Measurements from ENCODE around the gene GAK.

GAK gene

DNA sequence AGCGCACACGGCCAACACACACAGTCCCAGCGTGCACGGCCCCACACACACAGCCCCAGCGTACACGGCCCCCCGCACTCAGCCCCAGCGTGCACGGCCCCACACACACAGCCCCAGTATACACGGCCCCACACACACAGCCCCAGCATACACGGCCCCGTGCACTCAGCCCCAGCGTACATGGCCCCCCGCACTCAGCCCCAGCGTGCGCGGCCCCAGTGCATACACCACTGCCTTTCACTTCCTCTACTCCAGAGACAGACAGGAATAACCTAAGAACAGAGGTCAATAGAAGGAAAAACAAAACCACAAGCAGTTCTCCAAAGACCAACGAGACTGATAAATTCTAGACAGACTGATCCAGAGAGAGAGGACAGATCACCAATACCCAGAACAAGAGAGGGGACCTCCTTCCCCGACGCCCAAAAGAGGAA, 17.1 kb downstream of the GAK start:
- Mint-ChIP-seq H3K36me3 (peaks cover 27% of the 10 kb centered on the region), H3K4me1 (peaks cover 23% of the 10 kb centered on the region), H3K27ac (no peak overlapping the region), H3K4me3 (peak overlapping the region; percentile 19), H3K27me3 (no peaks in the 10 kb centered on the region), H3K9me3 (peaks cover 9% of the 10 kb centered on the region)
- CTCF ChIA-PET: no interaction called here
- DNase-seq: no peak

DNA sequence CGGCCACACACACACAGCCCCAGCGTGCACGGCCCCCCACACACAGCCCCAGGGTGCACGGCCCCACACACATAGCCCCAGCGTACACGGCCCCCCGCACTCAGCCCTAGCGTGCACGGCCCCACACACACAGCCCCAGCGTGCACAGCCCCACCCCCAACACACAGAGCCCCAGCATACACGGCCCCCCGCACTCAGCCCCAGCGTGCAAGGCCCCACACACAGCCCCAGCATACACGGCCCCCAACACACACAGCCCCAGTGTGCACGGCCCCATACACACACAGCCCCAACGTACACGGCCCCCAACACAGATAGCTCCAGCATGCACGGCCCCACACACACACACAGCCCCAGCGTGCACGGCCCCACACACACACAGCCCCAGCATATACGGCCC, 17.6 kb downstream of the GAK start:
- Mint-ChIP-seq H3K4me3 (no peak overlapping the region), H3K36me3 (peaks cover 25% of the 10 kb centered on the region), H3K9me3 (peaks cover 9% of the 10 kb centered on the region), H3K27ac (no peak overlapping the region), H3K27me3 (no peaks in the 10 kb centered on the region), H3K4me1 (peaks cover 23% of the 10 kb centered on the region)
- DNase-seq: no peak
- CTCF ChIA-PET: no interaction called here

DNA sequence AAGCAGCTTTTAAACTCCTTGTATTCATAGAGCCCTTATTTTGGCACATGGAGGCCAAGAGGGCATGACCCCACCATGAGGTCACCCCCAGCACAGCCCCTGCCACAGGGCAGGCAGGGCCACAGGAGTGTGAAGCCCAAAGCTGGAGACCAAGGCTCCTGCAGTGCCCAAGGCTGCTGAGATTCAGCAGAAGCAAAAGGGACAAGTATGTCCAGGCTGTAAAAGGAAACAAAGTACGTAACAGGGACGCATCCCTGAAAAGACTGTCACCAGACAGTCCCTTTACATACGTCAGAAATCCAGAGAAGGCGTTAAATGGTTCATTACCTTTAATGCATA, 18.9 kb downstream of the GAK start:
- Mint-ChIP-seq H3K27ac (no peak overlapping the region), H3K4me1 (peaks cover 23% of the 10 kb centered on the region), H3K4me3 (no peak overlapping the region), H3K36me3 (peaks cover 31% of the 10 kb centered on the region), H3K27me3 (no peaks in the 10 kb centered on the region), H3K9me3 (peaks cover 7% of the 10 kb centered on the region)
- CTCF ChIA-PET: no interaction called here
- DNase-seq: no peak

DNA sequence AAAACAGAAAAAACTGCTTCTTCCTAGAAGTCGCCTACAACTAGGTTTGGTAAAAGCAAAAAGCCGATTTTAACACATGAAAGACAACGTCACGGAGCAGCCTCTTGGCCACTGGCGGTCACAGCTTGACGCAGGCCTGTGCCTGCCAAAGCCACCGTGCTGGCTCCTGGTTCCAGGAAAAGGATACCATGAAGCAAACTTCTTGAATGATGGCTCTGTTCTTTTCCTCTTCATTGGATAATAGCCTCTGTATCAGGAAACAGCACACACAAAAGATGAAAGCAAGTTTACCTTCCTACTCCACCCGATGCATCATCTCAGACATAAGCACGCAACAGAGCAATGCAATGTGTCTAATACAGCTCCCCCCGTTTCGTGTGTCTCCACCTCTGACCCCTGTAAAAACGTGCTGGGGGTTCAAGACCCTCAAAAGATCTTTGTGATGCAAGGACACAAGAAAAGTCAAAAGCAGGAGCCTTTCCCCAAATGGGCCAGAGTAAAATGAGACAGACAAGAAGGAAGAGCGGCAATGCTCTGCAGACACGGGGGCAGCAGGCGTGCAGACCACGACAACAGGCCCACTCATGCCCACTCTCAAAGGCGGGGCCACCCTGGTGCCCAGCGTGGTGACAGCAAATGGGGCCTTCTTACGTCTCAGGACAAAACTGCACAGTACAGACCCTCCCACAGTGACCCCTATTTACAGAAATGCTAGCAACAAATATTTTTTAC, 19.4 kb downstream of the GAK start:
- CTCF ChIA-PET: no interaction called here
- H3K4me1 Mint-ChIP-seq: peaks cover 23% of the 10 kb centered on the region
- DNase-seq: no peak
- no peak overlapping the region for H3K4me3 Mint-ChIP-seq
- no peaks in the 10 kb centered on the region for H3K27me3 Mint-ChIP-seq
- peaks cover 33% of the 10 kb centered on the region for H3K36me3 Mint-ChIP-seq
- H3K27ac Mint-ChIP-seq: no peak overlapping the region
- H3K9me3 Mint-ChIP-seq: peaks cover 2% of the 10 kb centered on the region

DNA sequence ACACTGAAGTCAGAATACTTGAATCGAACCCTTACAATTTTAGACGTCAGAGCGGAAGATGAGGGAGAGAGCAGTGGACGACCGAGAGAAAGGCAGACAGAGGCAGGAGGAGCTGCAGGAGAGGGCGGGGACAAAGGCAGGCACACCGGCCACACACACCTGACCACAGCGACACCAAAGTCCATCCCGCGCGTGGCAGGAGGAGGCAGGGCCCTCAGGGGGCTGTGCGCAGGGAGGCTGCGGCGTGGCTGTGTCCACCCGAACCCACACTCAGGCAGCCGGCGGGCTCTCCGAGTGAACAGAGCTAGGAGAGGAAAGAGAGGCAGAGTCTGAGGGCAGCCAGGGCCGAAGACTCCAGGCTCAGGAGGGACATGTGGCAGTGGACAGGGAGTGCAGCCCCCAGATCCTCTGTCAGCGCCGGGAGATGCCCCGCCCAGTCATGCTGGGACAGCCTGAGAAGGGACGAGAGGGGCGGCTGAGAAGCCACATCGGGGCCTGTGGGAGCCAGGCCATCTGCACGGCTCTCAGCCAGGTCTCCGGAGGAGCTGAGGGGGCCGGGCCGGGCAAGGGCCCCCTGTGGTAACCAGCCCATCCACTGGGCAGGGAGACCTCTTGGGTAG, 20.1 kb downstream of the GAK start:
- no peak for DNase-seq
- Mint-ChIP-seq H3K9me3 (no peaks in the 10 kb centered on the region), H3K27me3 (no peaks in the 10 kb centered on the region), H3K27ac (peak overlapping the region; percentile 13), H3K4me3 (no peak overlapping the region), H3K36me3 (peaks cover 30% of the 10 kb centered on the region), H3K4me1 (peaks cover 19% of the 10 kb centered on the region)
- CTCF ChIA-PET: no interaction called here

DNA sequence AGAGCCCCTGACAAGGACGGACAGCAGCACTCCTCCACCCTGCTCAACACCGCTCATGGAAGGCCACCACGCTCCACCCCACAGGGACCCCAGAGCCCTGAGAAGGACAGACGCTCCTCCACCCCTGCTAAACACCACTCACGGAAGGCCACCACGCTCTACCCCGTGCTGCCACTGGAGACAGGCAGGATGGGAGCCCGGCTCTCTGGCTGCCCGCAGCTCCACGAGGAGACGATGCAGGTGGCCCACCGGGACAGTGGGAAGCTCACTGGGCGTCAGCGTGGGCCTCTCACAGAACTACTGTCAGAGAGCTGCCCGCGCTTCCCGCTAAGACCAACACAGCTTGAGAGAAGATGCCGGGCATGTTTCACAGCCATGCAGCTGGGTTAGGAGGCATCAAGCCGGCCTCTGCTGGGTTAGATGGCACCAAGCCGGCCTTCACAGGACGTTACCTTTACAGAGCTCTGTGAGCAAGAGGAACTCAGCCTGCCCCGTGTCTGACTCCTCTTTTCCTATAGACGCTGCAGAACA, 20.8 kb downstream of the GAK start:
- Mint-ChIP-seq H3K9me3 (peaks cover 5% of the 10 kb centered on the region), H3K4me3 (no peak overlapping the region), H3K4me1 (peaks cover 13% of the 10 kb centered on the region), H3K36me3 (peaks cover 37% of the 10 kb centered on the region), H3K27me3 (no peaks in the 10 kb centered on the region), H3K27ac (peak overlapping the region; percentile 13)
- no peak for DNase-seq
- CTCF ChIA-PET: no interaction called here

DNA sequence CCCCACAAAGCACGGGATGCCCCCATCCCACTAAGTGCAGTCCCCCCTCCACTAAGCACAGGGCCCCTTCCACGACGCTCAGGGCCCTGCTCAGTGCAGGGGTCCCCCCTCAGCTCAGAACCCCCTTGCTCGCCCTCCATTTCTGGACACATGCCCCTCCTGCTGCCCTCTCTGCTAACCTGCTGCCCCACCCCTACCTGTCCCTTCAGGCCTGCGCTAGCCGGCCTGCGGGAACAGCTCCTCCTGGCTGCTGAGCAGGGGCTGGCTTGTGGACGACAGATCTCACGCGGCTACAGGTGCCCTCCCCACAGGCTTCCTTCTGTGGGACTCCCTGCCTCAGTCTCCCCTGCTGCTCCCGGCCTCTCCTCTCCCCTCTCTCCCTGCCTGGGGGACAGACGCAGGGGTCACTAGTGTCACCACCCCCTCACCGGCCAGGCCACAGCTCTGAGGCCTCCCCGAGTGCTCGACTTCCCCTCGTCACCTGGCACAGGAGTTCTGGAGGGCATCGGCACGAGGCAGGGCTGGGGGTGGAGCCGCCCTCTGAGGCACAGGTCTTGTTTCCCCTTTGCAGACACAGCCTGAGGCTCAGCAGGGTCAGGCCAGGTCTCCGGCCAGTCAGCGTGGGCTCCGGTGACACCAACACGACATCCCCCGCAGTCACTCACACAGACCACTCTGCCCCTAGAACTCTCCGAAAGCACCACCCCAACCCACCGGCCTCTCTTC, 21.6 kb downstream of the GAK start:
- CTCF ChIA-PET: no interaction called here
- H3K27ac Mint-ChIP-seq: no peak overlapping the region
- no peak overlapping the region for H3K4me3 Mint-ChIP-seq
- peaks cover 9% of the 10 kb centered on the region for H3K9me3 Mint-ChIP-seq
- peaks cover 9% of the 10 kb centered on the region for H3K4me1 Mint-ChIP-seq
- H3K27me3 Mint-ChIP-seq: no peaks in the 10 kb centered on the region
- H3K36me3 Mint-ChIP-seq: peaks cover 43% of the 10 kb centered on the region
- no peak for DNase-seq

DNA sequence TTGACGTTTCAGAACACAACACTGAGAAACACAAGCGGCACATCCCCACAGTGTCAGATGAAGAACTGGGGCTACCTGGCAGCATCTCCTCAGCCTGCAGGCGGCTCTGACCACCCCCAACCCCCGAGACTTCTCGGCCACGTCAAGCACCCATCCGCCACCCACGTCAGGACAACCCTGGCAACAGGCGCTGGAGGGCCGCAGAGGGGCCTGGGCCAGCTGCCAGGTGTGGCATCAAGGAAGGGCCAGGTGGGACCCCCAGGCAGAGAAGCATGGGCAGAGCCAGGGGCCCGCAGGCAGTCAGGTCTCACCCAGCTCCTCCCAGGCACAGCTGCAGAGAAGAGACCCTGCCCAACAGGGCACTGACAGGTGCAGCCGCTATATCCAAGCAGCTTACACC, 22.3 kb downstream of the GAK start:
- Mint-ChIP-seq H3K4me1 (peaks cover 2% of the 10 kb centered on the region), H3K36me3 (peaks cover 50% of the 10 kb centered on the region), H3K9me3 (peaks cover 9% of the 10 kb centered on the region), H3K4me3 (no peak overlapping the region), H3K27me3 (no peaks in the 10 kb centered on the region), H3K27ac (no peak overlapping the region)
- DNase-seq: no peak
- CTCF ChIA-PET: no interaction called here

DNA sequence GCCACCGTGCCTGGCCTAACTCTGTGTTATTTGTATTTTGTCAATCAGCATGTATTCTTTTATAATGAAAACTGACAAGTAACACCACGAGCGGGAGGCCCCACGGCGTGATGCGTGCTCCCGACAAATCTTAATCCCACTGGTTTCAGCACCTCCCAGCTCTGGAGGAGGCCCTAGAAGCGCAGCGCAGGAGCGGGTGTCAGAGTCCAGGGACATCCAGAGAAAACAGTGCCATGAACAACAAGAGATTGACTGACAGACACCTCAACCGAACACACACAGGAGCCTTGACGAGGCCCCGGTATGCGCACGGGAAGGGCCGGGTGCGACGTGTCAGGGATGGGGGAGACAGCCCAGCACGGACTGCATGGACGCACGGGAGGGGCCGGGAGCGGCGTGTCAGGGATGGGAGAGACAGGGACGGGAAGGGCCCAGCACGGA, 23.0 kb downstream of the GAK start:
- Mint-ChIP-seq H3K27me3 (no peaks in the 10 kb centered on the region), H3K27ac (no peak overlapping the region), H3K9me3 (peaks cover 9% of the 10 kb centered on the region), H3K4me3 (no peak overlapping the region), H3K4me1 (no peaks in the 10 kb centered on the region), H3K36me3 (peaks cover 52% of the 10 kb centered on the region)
- no peak for DNase-seq
- CTCF ChIA-PET: no interaction called here

DNA sequence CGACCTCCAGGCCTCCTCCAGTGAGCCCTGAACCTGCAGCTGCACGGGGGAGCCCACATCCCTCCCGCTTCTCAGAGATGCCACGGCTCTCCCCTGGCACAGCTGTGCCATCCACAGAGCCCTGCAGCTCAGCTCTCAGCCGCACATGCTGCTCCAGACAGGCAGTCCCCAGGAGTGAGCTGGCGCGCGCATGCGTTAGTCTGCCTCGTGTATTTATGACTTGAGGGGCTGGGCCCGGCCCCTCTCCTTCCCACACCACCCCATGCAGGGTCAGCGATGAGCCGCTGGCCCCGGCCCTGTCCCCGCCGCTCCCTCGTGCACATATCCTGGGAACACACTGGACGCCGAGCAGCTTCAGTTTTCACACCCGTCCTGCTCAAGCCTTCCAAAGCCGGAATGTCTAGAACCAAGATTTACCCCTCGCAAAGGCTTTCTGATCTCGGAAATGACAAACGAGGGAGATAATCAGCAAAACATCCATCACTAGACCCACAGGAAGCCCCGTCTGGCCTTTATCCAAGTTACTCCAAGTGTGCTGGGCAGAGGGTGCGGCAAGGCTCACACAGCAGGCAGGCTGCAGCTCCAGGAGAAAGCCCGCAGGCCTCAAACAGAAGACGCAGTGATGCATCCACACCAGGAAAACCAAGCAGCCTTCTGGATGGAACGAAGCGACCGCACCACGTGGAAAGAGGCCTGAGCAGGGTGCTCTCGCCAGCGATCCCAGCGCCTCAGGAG, 24.3 kb downstream of the GAK start:
- no peaks in the 10 kb centered on the region for H3K4me1 Mint-ChIP-seq
- H3K36me3 Mint-ChIP-seq: peaks cover 57% of the 10 kb centered on the region
- peaks cover 9% of the 10 kb centered on the region for H3K9me3 Mint-ChIP-seq
- no peak for DNase-seq
- H3K27me3 Mint-ChIP-seq: no peaks in the 10 kb centered on the region
- H3K4me3 Mint-ChIP-seq: no peak overlapping the region
- CTCF ChIA-PET: interaction anchor here (0.8 kb wide), 1 partner anchor 11 kb away, joined by 3 read pairs; no protein-coding TSS in a partner anchor
- no peak overlapping the region for H3K27ac Mint-ChIP-seq

DNA sequence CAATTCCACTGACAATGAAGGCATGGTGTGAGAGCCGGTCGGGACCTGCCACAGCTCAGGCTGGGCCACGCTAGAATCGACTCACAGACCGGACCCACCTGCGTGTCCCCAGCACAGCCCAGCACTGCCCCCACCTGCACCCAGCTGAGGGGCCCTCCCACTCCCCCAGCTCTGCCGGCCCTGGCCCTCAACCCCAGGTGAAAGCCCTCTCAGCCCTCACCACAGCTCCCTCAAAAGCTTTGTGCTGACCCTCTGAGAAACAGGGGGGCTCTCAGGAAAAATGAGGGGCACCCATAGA, 25.1 kb downstream of the GAK start:
- no peaks in the 10 kb centered on the region for H3K4me1 Mint-ChIP-seq
- H3K27ac Mint-ChIP-seq: no peak overlapping the region
- H3K36me3 Mint-ChIP-seq: peaks cover 61% of the 10 kb centered on the region
- H3K9me3 Mint-ChIP-seq: peaks cover 9% of the 10 kb centered on the region
- no peaks in the 10 kb centered on the region for H3K27me3 Mint-ChIP-seq
- no peak for DNase-seq
- CTCF ChIA-PET: no interaction called here
- no peak overlapping the region for H3K4me3 Mint-ChIP-seq

DNA sequence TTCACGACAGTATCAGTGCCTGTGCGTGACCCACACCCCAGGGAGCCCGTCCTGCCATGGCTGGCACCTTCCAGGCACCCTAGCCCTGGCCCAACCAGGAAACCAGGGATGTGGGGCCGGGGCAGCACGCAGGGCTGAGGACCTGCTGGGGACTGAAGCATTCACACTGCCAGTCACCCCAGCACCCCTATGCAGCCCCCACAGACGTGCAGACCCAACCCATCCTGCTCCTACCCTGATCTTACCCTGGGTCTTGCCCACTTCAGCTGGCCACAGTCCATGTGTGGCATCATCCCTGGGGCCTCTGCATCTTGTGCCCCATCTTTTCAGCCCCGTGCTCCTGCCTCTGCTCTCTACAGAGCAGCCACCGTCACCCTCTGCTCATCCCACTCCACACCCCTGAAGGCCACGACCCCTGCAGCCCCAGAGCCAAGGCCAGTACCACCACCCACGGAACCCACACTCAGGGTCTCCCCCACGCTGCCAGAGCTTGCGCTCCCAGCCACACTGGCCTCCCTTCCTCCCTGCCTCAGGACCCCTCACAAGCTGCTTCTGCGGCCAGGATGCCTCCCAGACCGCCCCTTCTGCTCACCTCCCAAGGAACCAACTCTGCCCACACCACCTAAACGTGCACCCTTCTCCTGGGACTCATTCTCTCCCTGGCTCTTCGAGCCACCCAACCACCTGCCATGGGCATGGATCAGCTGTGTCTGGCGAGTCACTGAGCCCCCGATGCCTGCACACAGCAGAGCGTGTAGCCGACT, 25.6 kb downstream of the GAK start:
- Mint-ChIP-seq H3K27ac (no peak overlapping the region), H3K27me3 (no peaks in the 10 kb centered on the region), H3K36me3 (peaks cover 58% of the 10 kb centered on the region), H3K9me3 (peaks cover 9% of the 10 kb centered on the region), H3K4me1 (no peaks in the 10 kb centered on the region), H3K4me3 (no peak overlapping the region)
- CTCF ChIA-PET: no interaction called here
- DNase-seq: no peak

DNA sequence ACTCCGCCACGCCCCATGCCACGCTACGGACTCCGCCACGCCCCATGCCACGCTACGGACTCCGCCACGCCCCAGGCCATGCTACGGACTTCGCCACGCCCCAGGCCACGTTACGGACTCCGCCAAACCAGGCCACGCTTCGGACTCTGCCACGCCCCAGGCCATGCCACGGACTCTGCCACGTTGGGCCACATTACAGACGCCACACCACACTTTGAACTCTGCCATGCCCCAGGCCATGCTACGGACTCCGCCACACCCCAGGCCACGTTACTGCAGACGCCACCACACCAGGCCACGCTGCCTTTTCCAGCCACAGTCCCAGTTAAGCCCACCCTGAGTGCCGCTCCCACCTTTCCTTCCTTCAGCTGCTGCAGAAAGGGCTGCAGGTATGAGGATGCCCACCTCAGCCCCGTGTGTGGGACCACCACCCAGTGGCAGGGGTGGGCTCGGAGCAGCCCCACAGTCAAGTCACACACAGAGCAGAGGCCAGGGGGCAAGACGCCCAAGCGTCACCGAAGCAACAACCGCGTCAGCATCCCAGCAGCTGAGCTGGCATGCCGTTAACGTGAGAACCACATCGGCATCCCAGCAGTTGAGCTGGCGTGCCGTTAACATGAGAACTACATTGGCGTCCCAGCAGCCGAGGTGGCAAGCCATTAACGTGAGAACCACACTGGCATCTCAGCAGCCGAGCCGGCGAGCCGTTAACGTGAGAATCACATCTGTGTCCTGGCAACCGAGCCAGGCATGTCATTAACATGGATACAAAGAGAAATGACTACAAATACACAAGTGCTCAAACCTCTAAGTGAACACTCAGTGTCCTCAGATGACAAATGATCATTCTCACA, 26.4 kb downstream of the GAK start:
- Mint-ChIP-seq H3K4me1 (no peaks in the 10 kb centered on the region), H3K4me3 (no peak overlapping the region), H3K36me3 (peaks cover 51% of the 10 kb centered on the region), H3K27ac (peak overlapping the region; percentile 75), H3K9me3 (peaks cover 9% of the 10 kb centered on the region), H3K27me3 (no peaks in the 10 kb centered on the region)
- CTCF ChIA-PET: no interaction called here
- DNase-seq: no peak
